SK-N-SH (cell line): ENCODE data around the gene MEF2A. TPM values are rescaled to one million over a fixed set of nuclear protein-coding genes. Genes with fewer than 3 reads are reported as not detected.

Experiments used
- CTCF ChIA-PET: fragments of 300-600, 350-600 bp; formaldehyde crosslinking; extraction: SDS; loops from one replicate; lab custom pipeline; 2021; lab: Yijun Ruan, JAX
- POLR2A ChIA-PET: fragments of 350-600 bp; sonication (Branson Sonifier 250); formaldehyde crosslinking; extraction: SDS; loops from one replicate; lab custom pipeline; 2020; ENCODE audit warnings: antibody characterized with exemption, inconsistent platforms; lab: Yijun Ruan, JAX
- DNase-seq: peaks from one replicate; pipeline ENCODE4 v3.0.0; 2012
- H2AFZ ChIP-seq: fragments of 200-600 bp; sonication (generic); 2 replicates; pipeline ENCODE4 v1.8.1; 2016; ENCODE audit warnings: antibody characterized with exemption, mild to moderate bottlenecking, low read depth
- H3F3A ChIP-seq: fragments of 200-600 bp; sonication (generic); replicated peaks from 2 replicates; pipeline ENCODE3; 2016; ENCODE audit warnings: antibody characterized with exemption, mild to moderate bottlenecking; ENCODE audit not compliant: insufficient read depth
- H3K27ac ChIP-seq, 2 experiments: fragments of 200-500 bp in 1 of 2; fragments of 200-600 bp in 1 of 2; sonication (Bioruptor generic) in 1 of 2; sonication (generic), shearing (Covaris generic) in 1 of 2; 2 replicates each; pipeline versions ENCODE4 v1.5.1 to v1.6.1; 2014 to 2016; ENCODE audit warnings: low read depth in 2 of 2, inconsistent platforms in 1 of 2, low read length in 1 of 2, mild to moderate bottlenecking in 1 of 2, mixed read lengths in 1 of 2
- H3K27me3 ChIP-seq: fragments of 200-600 bp; sonication (generic), shearing (Covaris generic); 2 replicates; pipeline ENCODE4 v1.6.1; 2016; ENCODE audit warnings: mixed run types; ENCODE audit not compliant: insufficient read depth
- H3K36me3 ChIP-seq, 2 experiments: fragments of 200-500 bp in 1 of 2; fragments of 200-600 bp in 1 of 2; sonication (Bioruptor generic) in 1 of 2; sonication (generic) in 1 of 2; replicated peaks in 1 of 2; 2 replicates each; pipeline versions ENCODE3 to v1.5.1; 2014 to 2016; ENCODE audit warnings: low read length in 1 of 2, mild to moderate bottlenecking in 1 of 2; ENCODE audit not compliant: insufficient read depth in 2 of 2, control insufficient read depth in 1 of 2
- H3K4me1 ChIP-seq, 2 experiments: fragments of 200-500 bp in 1 of 2; fragments of 200-600 bp in 1 of 2; sonication (Bioruptor generic) in 1 of 2; sonication (generic), shearing (Covaris generic) in 1 of 2; 2 replicates each; pipeline versions ENCODE4 v1.5.1 to v1.6.1; 2014 to 2016; ENCODE audit warnings: low read depth in 1 of 2, low read length in 1 of 2, mixed run types in 1 of 2; ENCODE audit not compliant: insufficient read depth in 2 of 2, control insufficient read depth in 1 of 2
- H3K4me2 ChIP-seq: fragments of 200-600 bp; sonication (generic), shearing (Covaris generic); 2 replicates; pipeline ENCODE4 v1.6.1; 2017; ENCODE audit warnings: mixed run types
- H3K4me3 ChIP-seq, 2 experiments: fragments of 200-500 bp in 1 of 2; fragments of 200-600 bp in 1 of 2; sonication (Bioruptor generic) in 1 of 2; sonication (generic), shearing (Covaris generic) in 1 of 2; 2 replicates each; pipeline versions ENCODE4 v1.5.1 to v1.8.1; 2014 to 2016; ENCODE audit warnings: low read depth in 2 of 2, inconsistent platforms in 1 of 2, low read length in 1 of 2, mild to moderate bottlenecking in 1 of 2, mixed read lengths in 1 of 2, moderate library complexity in 1 of 2
- H3K79me2 ChIP-seq: fragments of 200-600 bp; sonication (generic); 2 replicates; pipeline ENCODE4 v1.8.1; 2017; ENCODE audit warnings: mild to moderate bottlenecking; ENCODE audit not compliant: insufficient read depth
- H3K9ac ChIP-seq: fragments of 200-600 bp; sonication (generic); 2 replicates; pipeline ENCODE4 v1.6.1; 2017; ENCODE audit warnings: mixed run types
- H3K9me2 ChIP-seq: fragments of 200-600 bp; sonication (generic); 2 replicates; pipeline ENCODE4 v1.6.1; 2017; ENCODE audit warnings: mixed run types
- H3K9me3 ChIP-seq: fragments of 200-600 bp; sonication (generic); 2 replicates; pipeline ENCODE4 v1.6.1; 2017; ENCODE audit warnings: mixed run types, mild to moderate bottlenecking, moderate library complexity
- H4K20me1 ChIP-seq: fragments of 200-600 bp; sonication (generic); 2 replicates; pipeline ENCODE4 v1.6.1; 2017; ENCODE audit warnings: mild to moderate bottlenecking, mixed run types; ENCODE audit not compliant: insufficient read depth
- EZH2phosphoT487 ChIP-seq: fragments of 200-600 bp; sonication (generic); IDR thresholded peaks from 2 replicates; pipeline ENCODE4 v1.6.1; 2017; ENCODE audit warnings: low read depth, mixed run types, mild to moderate bottlenecking, antibody characterized with exemption, moderate library complexity, borderline replicate concordance
- FOSL2 ChIP-seq: IDR thresholded peaks from 2 replicates; pipeline ENCODE4 v1.4.0; 2012; ENCODE audit warnings: low read depth, mild to moderate bottlenecking, moderate library complexity, borderline replicate concordance
- GABPA ChIP-seq: IDR thresholded peaks from 2 replicates; pipeline ENCODE4 v1.4.0; 2012; ENCODE audit warnings: low read depth, mild to moderate bottlenecking
- GATA2 ChIP-seq: sonication (generic); formaldehyde crosslinking; IDR thresholded peaks from 2 replicates; pipeline ENCODE4 v1.5.0; 2020; ENCODE audit warnings: mild to moderate bottlenecking, missing genetic modification reagents
- JUND ChIP-seq: IDR thresholded peaks from 2 replicates; pipeline ENCODE4 v1.4.0; 2012
- NFIC ChIP-seq: IDR thresholded peaks from 2 replicates; pipeline ENCODE4 v1.4.0; 2012; ENCODE audit warnings: borderline replicate concordance
- NRF1 ChIP-seq: IDR thresholded peaks from 2 replicates; pipeline ENCODE4 v1.6.1; 2012; ENCODE audit warnings: low read depth, mild to moderate bottlenecking, low read length
- POLR2AphosphoS5 ChIP-seq: IDR thresholded peaks from 2 replicates; pipeline ENCODE4 v1.6.1; 2012; ENCODE audit warnings: low read depth, low read length
- RAD21 ChIP-seq: IDR thresholded peaks from 2 replicates; pipeline ENCODE4 v1.6.1; 2012; ENCODE audit warnings: mild to moderate bottlenecking, low read length
- RCOR1 ChIP-seq: fragments of 150-350 bp; IDR thresholded peaks from 2 replicates; pipeline ENCODE4 v1.6.1; 2017; ENCODE audit warnings: antibody characterized with exemption, low read length
- REST ChIP-seq: IDR thresholded peaks from 2 replicates; pipeline ENCODE4 v1.6.1; 2012; ENCODE audit warnings: mild to moderate bottlenecking, low read depth, low read length, moderate library complexity
- TAF1 ChIP-seq: IDR thresholded peaks from 2 replicates; pipeline ENCODE4 v1.6.1; 2012; ENCODE audit warnings: low read depth, mild to moderate bottlenecking, low read length, moderate library complexity, borderline replicate concordance
- TCF12 ChIP-seq: IDR thresholded peaks from 2 replicates; pipeline ENCODE4 v1.4.0; 2012
- YY1 ChIP-seq: IDR thresholded peaks from 2 replicates; pipeline ENCODE4 v1.4.0; 2012; ENCODE audit warnings: low read depth, mild to moderate bottlenecking
- ZBTB33 ChIP-seq: IDR thresholded peaks from 2 replicates; pipeline ENCODE4 v1.4.0; 2012; ENCODE audit warnings: low read depth, borderline replicate concordance
- WGBS: methylation state at CpG from one replicate; pipeline ENCODE4 v1.1.6; 2017; ENCODE audit warnings: low lambda C conversion rate; 5-methylcytosine and 5-hydroxymethylcytosine counted together
- polyA plus RNA-seq, 3 experiments: library from polyadenylated mRNA; depleted of rRNA; stranded (reverse); fragments of >200 nt; gene quantifications; 2 replicates each; pipeline ENCODE4 v1.2.3, GENCODE V29; 2012

The MEF2A gene
- polyA plus RNA-seq, 1 of the 3 experiments (the other 2 are of a cell fraction): 20.9 TPM

GRCh38 chr15:99550077-99550476 is 15.7 kb upstream of the MEF2A start:
- whole genome bisulfite sequencing: 69% methylated on average over 5 of the region's 5 CpGs
- Histone ChIP-seq H3F3A (no peaks in the 10 kb centered on the region), H3K9ac (no peak overlapping the region), H3K4me1 (no peaks in the 10 kb centered on the region), H3K9me3 (no peaks in the 10 kb centered on the region), H2AFZ (no peak overlapping the region), H3K27ac (no peak overlapping the region), H3K79me2 (no peaks in the 10 kb centered on the region), H3K4me3 (no peak overlapping the region), H3K4me2 (no peak overlapping the region), H4K20me1 (no peaks in the 10 kb centered on the region), H3K9me2 (no peaks in the 10 kb centered on the region), H3K27me3 (no peaks in the 10 kb centered on the region), H3K36me3 (no peaks in the 10 kb centered on the region)
- POLR2A ChIA-PET: no interaction called here
- DNase-seq: no peak
- TF ChIP-seq JUND (no peak), EZH2phosphoT487 (no peak), YY1 (no peak), GABPA (no peak), TAF1 (no peak), POLR2AphosphoS5 (no peak), GATA2 (CRISPR knock-in tag) (no peak), RCOR1 (no peak), REST (no peak), ZBTB33 (no peak), FOSL2 (no peak), RAD21 (no peak), TCF12 (no peak), NRF1 (no peak), NFIC (no peak)
- CTCF ChIA-PET: no interaction called here
